Renal cortical epithelial cell (primary cell): Measurements from ENCODE around the gene EXOSC5. TPM values are rescaled to one million over a fixed set of nuclear protein-coding genes. Genes with fewer than 3 reads are reported as not detected.
A peak's percentile ranks its signal among the peaks of the same experiment; 100 is the strongest.
"Not testable (repeated sequence)": the region's sequence is repeated elsewhere in the genome, so short reads cannot be mapped to it uniquely, and the experiment has no call there.

Source experiments
- DNase-seq: peaks from one replicate; pipeline ENCODE4 v3.0.0-alpha.2; 2011; ENCODE audit warnings: low read depth
- total RNA-seq: library from RNA; depleted of rRNA; stranded (reverse); fragments of >200 nt; gene quantifications from 2 replicates; pipeline ENCODE4 v1.2.3, GENCODE V29; 2014

Gene EXOSC5
- total RNA-seq, 1 donor from 2014 or later, result 8.2 TPM

DNA sequence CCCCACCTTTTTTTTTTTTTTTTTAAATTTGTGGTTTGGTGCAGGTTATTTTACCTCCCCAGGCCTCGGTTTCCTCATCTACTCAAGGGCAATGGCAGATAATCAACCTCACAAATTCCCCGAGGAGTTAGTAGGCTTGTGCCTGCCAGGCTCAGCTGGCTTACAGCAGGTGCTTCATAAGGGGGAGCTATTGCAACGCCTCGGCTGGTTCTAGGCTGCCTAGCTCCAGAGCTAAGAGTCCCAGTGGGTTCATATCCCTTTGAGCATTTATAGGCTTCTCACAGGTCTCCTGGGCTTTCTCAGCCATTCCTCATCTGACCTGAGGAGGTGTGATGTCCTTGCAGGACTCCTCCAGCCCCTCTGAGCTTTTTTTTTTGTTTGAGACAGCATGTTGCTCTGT is 11.1 kb upstream of the EXOSC5 start:
- DNase-seq, result no peak

DNA sequence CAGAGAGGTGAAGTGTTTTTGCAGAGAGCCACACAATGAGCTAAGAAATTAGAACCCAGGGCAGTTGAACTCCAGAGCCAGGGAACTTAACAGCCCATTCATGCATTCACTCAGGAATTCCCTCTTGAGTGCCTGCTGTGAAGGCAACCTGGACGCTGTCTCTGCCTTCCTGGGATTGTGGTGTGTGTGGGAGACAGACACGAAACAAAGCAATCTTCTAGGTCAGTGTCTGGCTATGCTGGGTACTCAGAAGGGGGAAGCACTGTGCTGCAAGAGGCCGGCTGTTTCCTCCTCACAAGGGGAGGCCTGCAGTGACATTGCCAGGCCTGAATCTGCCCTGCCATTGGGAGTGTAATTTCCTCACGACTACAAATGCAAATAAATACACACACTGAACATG is 10.1 kb upstream of the EXOSC5 start:
- no peak for DNase-seq

GRCh38 chr19:41405776-41406175 is 8.6 kb upstream of the EXOSC5 start:
- DNase-seq, result no peak

- DNase-seq, result no peak
Measured at GRCh38 chr19:41403181-41403970, 6.2 kb upstream of the EXOSC5 start.

DNA sequence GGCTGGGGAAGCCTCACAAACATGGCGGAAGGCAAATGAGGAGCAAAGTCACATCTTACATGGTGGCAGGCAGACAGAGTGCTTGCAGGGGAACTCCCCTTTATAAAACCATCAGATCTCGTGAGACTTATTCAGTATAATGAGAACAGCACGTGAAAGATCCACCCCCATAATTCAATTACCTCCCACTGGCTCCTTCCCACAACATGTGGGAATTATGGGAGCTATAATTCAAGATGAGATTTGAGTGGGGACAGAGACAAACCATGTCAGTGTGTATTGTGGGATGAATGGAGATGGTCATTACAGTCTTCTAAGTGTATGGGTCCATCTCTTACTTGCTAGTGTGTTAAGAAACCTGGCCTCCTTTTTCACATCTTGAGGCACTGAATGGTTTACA is 4.9 kb upstream of the EXOSC5 start:
- DNase-seq, result no peak

- no peak for DNase-seq
Measured at GRCh38 chr19:41401483-41401882, 4.3 kb upstream of the EXOSC5 start.

GRCh38 chr19:41399525-41399924 is 2.4 kb upstream of the EXOSC5 start:
- no peak for DNase-seq

- DNase-seq, result no peak
Measured at GRCh38 chr19:41399091-41399490, 1.9 kb upstream of the EXOSC5 start.

DNA sequence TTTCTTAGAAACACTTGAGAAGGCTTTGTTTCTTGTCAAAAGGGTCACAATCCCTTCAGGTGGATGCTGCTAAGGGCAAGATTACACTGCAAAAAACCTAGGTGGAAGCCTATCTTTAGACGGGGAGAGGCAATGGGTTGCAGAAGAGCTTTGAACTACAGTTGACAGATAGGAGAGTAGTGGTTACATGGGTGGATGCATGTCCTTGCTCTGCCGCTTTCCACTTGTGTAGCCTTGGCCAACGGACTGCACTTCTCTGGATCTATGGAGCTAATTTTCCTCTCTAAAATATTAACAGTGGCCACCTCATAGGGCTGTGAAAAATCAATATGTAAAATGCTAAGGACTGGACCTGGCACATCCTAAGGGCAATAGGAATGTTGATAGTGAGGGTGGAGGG is 1.4 kb upstream of the EXOSC5 start:
- DNase-seq, result no peak

GRCh38 chr19:41398050-41398418 is 875 bp upstream of the EXOSC5 start:
- no peak for DNase-seq

DNA sequence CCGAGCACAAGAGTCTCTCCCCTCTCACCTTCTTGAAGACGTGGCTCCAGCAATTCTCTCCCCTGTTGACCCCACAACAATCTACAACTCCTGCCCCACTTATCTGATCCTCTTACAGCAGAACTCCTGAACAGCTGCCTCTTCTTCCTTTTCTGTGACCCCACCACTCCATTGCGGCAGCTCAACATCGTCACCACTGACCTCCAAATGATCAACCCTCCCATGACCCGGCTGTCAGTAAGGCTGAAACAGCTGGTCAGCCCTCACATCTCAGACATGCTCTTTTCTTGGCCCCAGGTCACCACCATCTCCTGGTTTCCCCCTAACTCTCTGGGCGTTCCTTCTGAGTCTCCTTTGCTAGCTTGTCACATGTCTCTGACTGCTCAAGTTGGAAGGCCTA is 1.8 kb downstream of the EXOSC5 start:
- DNase-seq, result no peak

- no peak for DNase-seq
Measured at GRCh38 chr19:41392775-41393174, 4.4 kb downstream of the EXOSC5 start.

DNA sequence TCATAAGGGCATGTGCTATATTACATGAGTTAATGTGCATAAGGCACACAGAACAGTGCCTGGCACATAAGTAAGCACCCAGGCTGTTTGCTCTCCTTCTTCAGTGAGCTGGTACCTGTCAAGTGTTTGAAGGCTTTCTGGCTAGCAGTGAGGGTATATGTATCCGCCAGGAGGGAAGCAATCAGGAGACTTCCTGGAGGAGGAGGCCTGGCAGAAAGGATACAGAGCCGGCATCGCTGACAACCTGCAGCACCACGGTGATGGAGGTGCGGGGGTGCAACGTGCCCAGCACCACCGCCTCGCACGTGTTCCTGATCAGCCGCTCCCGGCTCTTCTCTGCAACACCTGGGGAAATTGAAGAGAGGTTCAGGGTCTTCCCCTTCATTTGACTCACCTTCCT is 5.5 kb downstream of the EXOSC5 start:
- DNase-seq, result no peak

- DNase-seq, result no peak
Measured at GRCh38 chr19:41386442-41386841, 10.7 kb downstream of the EXOSC5 start.

DNA sequence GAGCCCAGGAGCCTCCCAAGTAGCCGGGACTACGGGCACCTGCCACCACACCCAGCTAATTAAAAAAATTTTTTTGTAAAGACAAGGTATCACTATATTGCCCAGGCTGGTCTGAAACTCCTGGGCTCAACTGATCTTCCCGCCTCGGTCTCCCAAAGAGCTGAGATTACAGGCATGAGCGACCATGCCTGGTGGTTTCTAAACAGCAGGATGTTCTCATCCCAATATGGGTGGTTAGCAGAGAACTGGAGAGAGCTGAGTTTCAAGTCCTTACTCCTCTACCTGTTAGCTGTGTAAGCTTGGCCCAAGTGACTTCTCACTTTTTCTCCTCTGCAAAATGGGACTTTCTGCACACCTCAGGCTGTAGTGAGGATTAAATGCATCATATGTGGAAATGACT is 12.8 kb downstream of the EXOSC5 start:
- DNase-seq, result peak; percentile 47

- DNase-seq, result not testable (repeated sequence)
Measured at GRCh38 chr19:41381536-41381935, 15.6 kb downstream of the EXOSC5 start.

- no peak for DNase-seq
Measured at GRCh38 chr19:41377977-41378709, 19.0 kb downstream of the EXOSC5 start.

DNA sequence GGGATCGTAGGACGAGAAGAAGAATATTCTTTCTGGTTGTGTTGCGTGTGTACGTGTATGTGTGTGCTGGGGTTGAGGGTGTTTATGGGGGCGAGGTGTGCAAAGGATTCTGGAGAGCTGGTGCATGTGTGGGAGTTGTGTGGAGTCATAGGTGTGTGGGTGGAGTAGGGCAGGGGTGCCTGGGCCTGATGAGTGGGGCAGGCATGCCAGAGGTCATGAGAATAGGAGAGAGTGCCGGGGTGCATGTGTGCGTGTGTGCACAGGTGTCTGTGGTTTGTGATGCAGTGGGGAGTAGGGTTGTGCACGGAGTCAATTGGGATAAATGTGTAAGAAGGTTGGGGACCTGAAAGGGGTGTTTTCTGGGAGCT is 20.2 kb downstream of the EXOSC5 start:
- no peak for DNase-seq

DNA sequence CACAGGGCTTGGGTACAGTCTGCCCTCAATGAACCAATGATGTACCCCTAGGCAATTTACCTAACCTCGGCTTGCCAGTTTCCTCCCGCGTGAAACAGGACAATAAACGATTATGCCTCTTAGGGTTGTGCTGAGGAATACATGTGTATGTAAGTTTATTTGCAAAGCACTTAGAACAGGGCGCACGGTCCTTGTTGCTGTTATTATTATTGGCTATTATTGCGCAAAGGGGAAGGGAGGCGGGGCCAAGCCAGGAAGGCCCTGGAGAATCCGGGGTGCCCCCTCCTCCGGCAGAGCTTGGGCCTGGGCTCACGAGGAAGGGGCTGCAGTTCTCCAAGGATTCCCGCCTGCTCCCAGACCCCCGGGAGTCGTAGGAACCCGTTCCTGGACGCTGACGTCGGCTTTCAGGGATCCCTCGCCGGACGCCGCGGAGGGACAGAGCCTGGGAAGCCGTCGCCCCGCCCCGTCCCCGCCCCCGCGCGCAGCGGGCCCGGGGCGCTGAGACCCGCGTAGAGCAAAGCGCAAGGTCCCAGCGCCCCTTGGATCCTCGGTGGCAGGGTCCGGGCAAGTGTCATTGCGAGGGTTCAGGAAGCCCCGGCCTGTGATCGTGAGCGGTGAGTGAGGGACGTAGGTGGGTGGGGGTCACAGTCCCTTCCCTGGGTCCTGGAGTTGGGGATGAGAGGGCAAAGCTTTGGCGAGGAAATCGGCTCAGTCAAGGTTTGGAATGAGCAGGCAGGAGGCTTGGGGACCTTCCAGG is 20.7 kb downstream of the EXOSC5 start, which contains the start of gene TMEM91:
TSS of gene TMEM91 (plus strand) at position 293 of the 757 bp plus-strand sequence. CDS start 1,777 bp downstream, outside the sequence.
- peak; percentile 49 for DNase-seq

GRCh38 chr19:41373993-41374392 is 23.2 kb downstream of the EXOSC5 start:
- DNase-seq, result peak; percentile 46

DNA sequence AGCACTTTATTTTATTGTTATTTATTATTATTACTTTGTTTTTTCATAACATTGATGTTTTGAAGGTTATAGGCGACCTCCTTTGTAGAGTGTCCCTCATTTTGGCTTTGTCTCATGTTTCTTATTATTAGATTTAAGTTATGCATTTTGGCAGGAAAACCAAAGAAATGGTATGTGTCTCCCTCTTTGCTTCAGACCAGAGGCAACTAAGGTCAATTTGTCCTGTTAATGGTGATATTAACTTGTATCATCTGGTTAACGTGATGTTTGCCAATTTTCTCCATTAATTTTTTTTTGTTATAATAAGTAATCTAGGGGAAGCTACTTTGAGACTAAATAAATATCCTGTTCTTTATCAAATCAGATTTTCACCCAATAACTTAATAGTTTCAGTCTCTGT is 24.7 kb downstream of the EXOSC5 start:
- no peak for DNase-seq

DNA sequence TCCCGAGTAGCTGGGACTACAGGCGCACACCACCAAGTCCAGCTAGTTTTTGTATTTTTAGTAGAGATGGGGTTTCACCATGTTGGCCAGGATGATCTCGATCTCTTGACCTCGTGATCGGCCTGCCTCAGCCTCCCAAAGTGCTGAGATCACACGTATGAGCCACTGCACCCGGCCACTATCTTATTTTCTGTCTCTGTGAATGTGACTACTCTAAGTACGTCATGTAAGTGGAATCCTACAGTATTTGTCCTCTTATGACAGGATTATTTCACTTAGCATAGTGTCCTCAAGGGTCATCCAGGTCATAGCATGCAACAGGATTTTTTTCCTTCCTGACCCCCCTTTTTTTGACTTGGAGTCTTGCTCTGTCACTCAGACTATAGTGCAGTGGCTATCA is 25.6 kb downstream of the EXOSC5 start:
- no peak for DNase-seq

- DNase-seq, result not testable (repeated sequence)
Measured at GRCh38 chr19:41371119-41371518, 26.0 kb downstream of the EXOSC5 start.
